NCI-H1436 (cell line): ENCODE measurements around the gene PCDHB6.
A peak's percentile ranks its signal among the peaks of the same experiment; 100 is the strongest.
"Not testable (repeated sequence)": the region's sequence is repeated elsewhere in the genome, so short reads cannot be mapped to it uniquely, and the experiment has no call there.

Experiments used
- DNase-seq: peaks from one replicate; lab custom pipeline; 2025; lab: John Stamatoyannopoulos, UW

Gene PCDHB6

DNA sequence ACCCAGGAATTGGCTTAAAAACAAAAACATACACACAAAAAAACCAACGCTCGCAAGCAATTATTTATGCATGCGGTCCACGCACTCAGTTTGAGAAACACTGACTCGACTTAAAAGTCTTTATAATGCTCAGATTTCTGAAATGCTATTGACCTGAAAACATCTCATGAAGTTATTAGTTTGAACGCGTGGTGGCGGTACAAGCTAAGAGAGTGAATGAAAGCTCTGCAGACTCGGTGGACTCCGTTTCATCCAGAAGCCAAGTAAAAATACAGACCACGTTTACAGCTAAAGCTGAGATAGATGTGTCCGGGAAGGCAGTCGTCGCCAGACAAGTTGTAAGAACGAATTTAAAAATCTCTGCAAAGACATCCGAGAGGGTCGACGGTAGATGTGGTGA, at the start of gene PCDHB6:
Gene PCDHB6 (plus strand): TSS at position 246 of the 400 bp plus-strand sequence. CDS start 201 bp downstream, outside the sequence.
- no peak for DNase-seq

DNA sequence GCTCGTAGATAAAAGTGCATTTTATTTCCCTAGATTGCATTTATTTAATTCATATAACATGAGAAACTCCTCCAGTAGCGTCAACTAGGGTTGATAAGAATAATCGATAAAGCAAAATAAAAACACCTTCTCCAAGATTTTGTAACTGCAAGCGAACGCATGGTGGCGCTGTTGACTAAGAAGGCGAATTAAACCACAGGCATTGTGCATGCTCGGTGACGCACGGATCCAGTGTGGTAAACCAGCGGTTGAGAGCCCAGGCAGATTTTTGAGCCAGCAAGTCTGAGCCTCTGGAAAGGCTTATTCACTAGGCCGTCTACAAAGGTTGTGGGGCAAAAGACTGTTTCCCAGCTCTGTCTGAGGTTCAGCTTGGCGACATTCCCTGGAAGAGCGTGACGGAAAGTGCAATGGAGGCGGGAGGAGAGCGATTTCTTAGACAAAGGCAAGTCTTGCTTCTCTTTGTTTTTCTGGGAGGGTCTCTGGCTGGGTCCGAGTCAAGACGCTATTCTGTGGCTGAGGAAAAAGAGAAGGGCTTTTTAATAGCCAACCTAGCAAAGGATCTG, 49.5 kb upstream of the PCDHB6 start, which contains the start of gene PCDHB3:
Gene PCDHB3 (plus strand): TSS at position 231 of the 563 bp plus-strand sequence. CDS start 177 bp downstream, at position 408.
- peak; percentile 25 for DNase-seq

DNA sequence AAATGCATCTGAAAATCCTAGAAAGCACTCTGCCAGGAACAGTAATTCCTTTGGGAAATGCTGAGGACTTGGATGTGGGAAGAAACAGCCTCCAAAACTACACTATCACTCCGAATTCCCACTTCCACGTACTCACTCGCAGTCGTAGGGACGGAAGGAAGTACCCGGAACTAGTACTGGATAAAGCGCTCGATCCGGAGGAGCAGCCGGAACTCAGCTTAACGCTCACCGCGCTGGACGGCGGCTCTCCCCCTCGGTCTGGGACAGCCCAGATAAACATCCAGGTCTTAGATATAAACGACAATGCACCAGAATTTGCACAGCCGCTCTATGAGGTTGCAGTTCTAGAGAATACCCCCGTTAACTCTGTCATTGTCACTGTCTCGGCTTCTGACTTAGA, 48.8 kb upstream of the PCDHB6 start:
- no peak for DNase-seq

GRCh38 chr5:141102070-141102469, 47.8 kb upstream of the PCDHB6 start:
- DNase-seq: not testable (repeated sequence)

DNA sequence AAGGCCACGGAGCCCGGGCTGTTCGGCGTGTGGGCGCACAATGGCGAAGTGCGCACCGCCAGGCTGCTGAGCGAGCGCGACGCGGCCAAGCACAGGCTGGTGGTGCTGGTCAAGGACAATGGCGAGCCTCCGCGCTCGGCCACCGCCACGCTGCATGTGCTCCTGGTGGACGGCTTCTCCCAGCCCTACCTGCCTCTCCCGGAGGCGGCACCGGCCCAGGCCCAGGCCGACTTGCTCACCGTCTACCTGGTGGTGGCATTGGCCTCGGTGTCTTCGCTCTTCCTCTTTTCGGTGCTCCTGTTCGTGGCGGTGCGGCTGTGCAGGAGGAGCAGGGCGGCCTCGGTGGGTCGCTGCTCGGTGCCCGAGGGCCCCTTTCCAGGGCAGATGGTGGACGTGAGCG, 47.4 kb upstream of the PCDHB6 start:
- not testable (repeated sequence) for DNase-seq

DNA sequence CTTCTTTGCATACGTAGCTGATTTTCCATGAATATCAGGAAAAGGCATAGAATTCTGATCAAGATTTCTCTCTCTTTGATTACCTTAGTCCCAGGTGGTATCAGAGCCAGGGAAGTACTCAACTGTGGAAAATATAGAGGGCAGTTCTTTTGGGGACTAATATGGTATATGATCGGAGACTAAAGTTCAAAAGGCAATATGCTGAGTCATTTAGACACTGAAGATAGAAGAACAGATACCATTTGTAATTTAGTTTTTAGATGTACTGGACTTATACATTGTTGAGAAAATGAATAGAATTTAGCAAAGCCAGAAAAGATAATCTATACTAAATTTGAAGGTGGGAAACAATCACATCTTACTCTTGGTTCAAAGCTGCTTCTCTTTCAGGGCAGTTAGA, 44.5 kb upstream of the PCDHB6 start:
- DNase-seq: no peak

GRCh38 chr5:141119250-141119649, 30.6 kb upstream of the PCDHB6 start:
- DNase-seq: no peak

DNA sequence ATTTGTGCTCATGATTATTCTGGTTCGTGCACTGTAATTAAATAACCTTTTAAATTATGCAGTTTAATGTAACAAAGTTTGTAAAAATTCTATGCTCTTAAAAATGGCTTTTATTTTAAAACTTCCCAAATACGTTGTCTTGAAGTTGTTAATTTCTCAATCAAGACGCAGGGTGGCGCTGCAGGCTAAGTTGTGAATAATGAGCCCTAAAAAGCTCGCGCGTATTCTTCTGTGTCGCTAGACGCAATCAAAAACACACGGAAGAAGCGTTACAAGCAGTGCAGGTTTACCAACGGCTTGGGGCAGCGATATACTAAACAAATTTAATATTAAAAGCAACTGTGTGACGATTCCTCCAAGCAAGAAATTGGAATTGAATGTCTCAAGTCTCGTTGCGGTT, 28.3 kb upstream of the PCDHB6 start, which contains the start of gene PCDHB4:
Gene PCDHB4 (plus strand): TSS at position 256 of the 400 bp plus-strand sequence. CDS start 181 bp downstream, outside the sequence.
- DNase-seq: peak; percentile 43

GRCh38 chr5:141121985-141122384, 27.9 kb upstream of the PCDHB6 start:
- no peak for DNase-seq

DNA sequence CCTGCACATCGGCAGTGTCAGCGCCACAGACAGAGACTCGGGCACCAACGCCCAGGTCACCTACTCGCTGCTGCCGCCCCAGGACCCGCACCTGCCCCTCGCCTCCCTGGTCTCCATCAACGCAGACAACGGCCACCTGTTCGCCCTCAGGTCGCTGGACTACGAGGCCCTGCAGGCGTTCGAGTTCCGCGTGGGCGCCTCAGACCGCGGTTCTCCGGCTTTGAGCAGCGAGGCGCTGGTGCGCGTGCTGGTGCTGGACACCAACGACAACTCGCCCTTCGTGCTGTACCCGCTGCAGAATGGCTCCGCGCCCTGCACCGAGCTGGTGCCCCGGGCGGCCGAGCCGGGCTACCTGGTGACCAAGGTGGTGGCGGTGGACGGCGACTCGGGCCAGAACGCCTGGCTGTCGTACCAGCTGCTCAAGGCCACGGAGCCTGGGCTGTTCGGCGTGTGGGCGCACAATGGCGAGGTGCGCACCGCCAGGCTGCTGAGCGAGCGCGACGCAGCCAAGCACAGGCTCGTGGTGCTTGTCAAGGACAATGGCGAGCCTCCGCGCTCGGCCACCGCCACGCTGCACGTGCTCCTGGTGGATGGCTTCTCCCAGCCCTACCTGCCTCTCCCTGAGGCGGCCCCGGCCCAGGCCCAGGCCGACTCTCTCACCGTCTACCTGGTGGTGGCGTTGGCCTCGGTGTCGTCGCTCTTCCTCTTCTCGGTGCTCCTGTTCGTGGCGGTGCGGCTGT, 26.3 kb upstream of the PCDHB6 start:
- DNase-seq: not testable (repeated sequence)

DNA sequence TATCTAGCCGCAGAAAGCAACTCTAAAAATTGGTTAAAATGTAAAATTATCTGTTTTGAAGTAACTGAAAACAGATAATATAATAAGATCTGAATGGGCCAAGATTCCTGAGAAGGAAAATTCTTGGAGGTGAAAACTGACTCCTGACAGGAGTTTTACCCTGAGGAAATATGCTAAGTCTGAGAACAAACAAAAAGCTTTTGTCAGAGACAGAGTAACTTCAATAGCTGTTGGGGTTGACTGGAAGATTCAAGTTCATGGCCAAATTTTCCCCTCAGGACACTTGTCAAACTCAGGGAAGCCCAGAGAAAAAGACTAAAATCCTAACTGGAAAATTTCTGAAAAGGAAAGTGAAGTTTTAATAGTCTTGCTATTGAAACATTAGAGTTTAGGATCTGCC, 22.6 kb upstream of the PCDHB6 start:
- DNase-seq: no peak

DNA sequence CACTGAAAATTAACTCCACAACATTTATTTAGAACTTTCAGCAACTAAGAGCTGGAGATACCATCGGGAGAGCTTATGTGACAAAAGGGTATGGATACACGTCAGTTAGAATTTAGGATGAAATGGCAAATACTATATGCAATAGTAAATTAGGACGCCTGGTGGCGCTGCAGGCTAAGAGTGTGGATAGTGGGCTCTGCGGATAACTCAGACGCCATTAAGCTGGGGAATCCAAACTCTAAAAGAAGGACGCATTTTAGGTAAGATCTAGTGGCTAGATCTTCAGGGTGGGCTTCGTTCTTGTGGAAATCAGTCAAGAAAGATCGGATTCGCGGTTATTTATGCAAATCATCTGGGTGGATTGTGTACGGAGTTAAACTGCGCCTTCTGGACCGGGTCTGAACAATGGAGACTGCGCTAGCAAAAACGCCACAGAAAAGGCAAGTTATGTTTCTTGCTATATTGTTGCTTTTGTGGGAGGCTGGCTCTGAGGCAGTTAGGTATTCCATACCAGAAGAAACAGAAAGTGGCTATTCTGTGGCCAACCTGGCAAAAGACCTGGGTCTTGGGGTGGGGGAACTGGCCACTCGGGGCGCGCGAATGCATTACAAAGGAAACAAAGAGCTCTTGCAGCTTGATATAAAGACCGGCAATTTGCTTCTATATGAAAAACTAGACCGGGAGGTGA, 14.7 kb upstream of the PCDHB6 start, which contains the start of gene PCDHB5:
Gene PCDHB5 (plus strand): TSS at position 177 of the 688 bp plus-strand sequence. CDS start 229 bp downstream, at position 406.
- peak; percentile 57 for DNase-seq

DNA sequence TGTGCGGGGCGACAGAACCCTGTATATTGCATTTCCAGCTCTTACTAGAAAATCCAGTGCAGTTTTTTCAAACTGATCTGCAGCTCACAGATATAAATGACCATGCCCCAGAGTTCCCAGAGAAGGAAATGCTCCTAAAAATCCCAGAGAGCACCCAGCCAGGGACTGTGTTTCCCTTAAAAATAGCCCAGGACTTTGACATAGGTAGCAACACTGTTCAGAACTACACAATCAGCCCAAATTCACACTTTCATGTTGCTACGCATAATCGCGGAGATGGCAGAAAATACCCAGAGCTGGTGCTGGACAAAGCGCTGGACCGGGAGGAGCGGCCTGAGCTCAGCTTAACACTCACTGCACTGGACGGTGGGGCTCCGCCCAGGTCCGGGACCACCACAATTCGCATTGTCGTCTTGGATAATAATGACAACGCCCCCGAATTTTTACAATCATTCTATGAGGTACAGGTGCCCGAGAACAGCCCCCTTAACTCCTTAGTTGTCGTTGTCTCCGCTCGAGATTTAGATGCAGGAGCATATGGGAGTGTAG, 14.1 kb upstream of the PCDHB6 start:
- no peak for DNase-seq

DNA sequence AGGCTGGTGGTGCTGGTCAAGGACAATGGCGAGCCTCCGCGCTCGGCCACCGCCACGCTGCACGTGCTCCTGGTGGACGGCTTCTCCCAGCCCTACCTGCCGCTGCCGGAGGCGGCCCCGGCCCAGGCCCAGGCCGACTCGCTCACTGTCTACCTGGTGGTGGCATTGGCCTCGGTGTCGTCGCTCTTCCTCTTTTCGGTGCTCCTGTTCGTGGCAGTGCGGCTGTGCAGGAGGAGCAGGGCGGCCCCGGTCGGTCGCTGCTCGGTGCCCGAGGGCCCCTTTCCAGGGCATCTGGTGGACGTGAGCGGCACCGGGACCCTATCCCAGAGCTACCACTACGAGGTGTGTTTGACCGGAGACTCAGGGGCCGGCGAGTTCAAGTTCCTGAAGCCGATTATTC, 12.5 kb upstream of the PCDHB6 start:
- not testable (repeated sequence) for DNase-seq

DNA sequence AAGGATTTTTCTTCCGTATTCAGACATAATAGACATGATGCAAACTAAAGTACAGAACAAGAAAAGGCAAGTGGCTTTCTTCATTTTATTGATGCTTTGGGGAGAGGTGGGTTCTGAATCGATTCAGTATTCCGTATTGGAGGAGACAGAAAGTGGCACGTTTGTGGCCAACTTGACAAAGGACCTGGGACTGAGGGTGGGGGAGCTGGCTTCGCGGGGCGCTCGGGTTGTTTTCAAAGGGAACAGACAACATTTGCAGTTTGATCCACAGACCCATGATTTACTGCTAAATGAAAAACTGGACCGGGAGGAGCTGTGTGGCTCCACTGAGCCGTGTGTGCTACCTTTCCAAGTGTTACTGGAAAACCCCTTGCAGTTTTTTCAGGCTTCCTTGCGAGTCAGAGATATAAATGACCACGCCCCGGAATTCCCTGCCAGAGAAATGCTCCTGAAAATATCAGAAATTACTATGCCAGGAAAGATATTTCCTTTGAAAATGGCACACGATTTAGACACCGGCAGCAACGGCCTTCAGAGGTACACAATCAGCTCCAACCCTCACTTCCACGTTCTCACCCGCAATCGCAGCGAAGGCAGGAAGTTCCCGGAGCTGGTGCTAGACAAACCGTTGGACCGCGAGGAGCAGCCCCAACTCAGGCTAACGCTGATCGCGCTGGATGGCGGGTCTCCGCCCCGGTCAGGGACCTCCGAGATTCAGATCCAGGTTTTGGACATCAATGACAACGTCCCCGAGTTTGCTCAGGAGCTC, 551 bp downstream of the PCDHB6 start:
- no peak for DNase-seq

DNA sequence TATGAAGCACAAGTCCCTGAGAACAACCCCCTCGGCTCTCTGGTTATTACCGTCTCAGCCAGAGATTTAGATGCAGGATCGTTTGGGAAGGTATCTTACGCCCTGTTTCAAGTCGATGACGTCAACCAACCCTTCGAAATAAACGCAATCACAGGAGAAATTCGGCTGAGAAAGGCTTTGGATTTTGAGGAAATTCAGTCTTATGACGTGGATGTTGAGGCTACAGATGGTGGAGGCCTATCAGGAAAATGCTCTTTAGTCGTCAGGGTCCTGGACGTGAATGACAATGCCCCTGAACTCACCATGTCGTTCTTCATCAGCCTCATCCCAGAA, 1.1 kb downstream of the PCDHB6 start:
- DNase-seq: no peak

- not testable (repeated sequence) for DNase-seq
These were observed 1.8 kb downstream of the PCDHB6 start for GRCh38 chr5:141151632-141152031.

DNA sequence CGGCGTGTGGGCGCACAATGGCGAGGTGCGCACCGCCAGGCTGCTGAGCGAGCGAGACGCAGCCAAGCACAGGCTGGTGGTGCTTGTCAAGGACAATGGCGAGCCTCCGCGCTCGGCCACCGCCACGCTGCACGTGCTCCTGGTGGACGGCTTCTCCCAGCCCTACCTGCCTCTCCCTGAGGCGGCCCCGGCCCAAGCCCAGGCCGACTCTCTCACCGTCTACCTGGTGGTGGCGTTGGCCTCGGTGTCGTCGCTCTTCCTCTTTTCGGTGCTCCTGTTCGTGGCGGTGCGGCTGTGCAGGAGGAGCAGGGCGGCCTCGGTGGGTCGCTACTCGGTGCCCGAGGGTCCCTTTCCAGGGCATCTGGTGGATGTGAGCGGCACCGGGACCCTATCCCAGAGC, 2.2 kb downstream of the PCDHB6 start:
- DNase-seq: not testable (repeated sequence)

GRCh38 chr5:141155540-141156374, 5.9 kb downstream of the PCDHB6 start:
- no peak for DNase-seq

DNA sequence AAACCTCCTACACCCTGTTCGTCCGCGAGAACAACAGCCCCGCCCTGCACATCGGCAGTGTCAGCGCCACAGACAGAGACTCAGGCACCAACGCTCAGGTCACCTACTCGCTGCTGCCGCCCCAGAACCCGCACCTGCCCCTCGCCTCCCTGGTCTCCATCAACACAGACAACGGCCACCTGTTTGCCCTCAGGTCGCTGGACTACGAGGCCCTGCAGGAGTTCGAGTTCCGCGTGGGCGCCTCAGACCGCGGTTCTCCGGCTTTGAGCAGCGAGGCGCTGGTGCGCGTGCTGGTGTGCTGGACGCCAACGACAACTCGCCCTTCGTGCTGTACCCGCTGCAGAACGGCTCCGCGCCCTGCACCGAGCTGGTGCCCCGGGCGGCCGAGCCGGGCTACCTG, 7.5 kb downstream of the PCDHB6 start:
- DNase-seq: not testable (repeated sequence)

DNA sequence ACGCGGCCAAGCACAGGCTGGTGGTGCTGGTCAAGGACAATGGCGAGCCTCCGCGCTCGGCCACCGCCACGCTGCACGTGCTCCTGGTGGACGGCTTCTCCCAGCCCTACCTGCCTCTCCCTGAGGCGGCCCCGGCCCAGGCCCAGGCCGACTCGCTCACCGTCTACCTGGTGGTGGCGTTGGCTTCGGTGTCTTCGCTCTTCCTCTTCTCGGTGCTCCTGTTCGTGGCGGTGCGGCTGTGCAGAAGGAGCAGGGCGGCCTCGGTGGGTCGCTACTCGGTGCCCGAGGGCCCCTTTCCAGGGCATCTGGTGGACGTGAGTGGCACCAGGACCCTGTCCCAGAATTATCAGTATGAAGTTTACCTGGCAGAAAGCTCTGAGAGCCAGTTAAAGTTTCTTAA, 8.0 kb downstream of the PCDHB6 start:
- DNase-seq: not testable (repeated sequence)
